Stimulated activated CD4-positive, alpha-beta T cell treated with anti-CD3 and anti-CD28 coated beads, Interleukin-12 subunit alpha, Interleukin-12 subunit beta, amount 100 ng/mL, for 48 hours (primary cell): Measurements from ENCODE around the gene RGS7.
"Not testable (repeated sequence)": the region's sequence is repeated elsewhere in the genome, so short reads cannot be mapped to it uniquely, and the experiment has no call there.

ENCODE experiments used
- DNase-seq, 3 donors: peaks; one replicate each; pipeline ENCODE4 v3.0.0-alpha.2; 2020; ENCODE audit warnings: low read depth in 2 of 3, low spot score in 1 of 3

The RGS7 gene

DNA sequence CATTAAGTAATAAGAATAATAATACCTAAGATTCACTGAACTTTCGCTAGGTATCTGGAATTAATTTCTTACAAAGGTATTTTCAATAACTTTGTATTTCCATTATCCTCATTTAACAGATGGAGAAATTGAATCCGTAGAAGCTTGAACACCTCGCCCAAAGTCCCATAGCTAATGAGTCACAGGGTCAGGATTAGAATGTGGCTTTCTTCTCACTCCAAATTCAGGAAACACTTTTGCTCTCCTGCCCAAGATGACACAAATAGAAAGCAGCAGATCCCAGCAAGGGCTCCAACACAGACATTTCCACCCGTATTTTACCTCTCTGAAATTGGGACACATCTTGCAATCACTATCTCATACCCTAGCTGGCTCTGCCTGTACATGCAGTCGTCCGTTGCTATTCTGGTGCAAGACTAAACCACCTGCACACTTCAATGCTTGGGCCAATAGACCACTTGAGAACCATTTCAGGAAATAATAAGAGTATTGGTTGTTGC, 619.2 kb downstream of the RGS7 start:
- no peak for DNase-seq

DNA sequence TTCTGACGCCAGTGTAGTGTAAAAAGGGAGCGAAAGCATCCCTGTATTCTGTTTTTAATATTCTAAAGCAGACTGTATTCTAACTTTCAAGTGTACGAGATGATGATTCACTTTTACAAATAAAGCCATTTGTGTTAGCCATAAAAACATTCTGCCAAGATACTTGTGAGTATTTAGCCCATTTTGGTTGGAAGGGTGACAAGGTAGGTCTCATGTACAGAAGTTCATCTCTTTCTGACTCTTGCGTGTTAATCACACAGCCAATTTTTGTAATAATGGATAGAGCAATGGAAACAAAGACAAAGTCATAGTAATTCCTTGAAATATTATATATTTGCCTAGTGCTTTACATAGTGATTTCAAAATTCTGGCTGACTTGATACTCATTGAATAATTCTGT, 619.7 kb downstream of the RGS7 start:
- no peak for DNase-seq

DNA sequence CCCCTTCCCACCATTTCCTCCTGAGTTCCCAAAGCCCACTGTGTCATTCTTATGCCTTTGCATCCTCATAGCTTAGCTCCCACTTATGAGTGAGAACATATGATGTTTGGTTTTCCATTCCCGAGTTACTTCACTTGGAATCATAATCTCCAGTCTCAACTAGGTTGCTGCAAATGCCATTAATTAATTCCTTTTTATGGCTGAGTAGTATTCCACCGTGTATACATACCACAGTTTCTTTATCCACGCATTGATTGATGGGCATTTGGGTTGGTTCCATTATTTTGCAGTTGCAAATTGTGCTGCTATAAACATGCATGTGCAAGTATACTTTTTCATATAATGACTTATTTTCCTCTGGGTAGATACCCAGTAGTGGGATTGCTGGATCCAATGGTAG, 622.3 kb downstream of the RGS7 start:
- DNase-seq = not testable (repeated sequence)

DNA sequence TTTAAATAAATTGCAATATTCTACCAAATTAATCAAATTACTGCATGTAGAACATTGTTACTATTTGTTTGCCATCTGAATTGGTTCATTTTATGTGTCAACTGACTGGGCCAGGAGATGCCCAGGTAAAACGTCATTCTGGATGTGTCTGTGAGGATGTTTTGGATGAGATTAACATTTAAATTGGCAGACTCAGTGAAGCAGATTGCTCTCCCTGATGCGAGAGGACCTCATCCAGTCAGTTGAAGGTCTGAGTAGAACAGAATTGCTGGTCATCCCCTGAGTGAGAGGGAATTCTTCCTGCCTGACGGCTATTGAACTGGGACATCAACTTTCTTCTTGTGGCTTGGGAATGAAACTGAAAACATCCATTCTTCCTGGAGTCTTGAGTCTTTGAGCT, 623.0 kb downstream of the RGS7 start:
- DNase-seq = no peak

DNA sequence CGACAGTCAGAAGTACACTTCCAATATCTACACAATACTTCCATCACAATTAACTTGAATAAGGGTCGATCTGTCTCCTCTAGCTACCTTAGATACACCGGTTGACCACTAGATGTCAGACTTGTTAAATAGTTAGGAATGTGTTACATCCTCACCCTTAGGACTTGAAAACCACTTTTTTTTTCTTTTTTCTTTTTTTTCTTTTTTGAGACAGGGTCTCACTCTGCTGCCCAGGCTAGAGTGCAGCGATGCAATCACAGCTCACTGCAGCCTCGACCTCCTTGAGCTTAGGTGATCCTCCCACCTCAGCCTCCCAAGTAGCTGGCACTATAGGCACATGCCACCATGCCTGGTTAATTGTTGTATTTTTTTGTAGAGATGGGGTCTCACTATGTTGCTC, 624.6 kb downstream of the RGS7 start:
- no peak for DNase-seq
